Stomach (tissue), 4 donors: ENCODE measurements around the gene LRATD1.

Experiments used
- CTCF ChIP-seq, 7 experiments: fragments of 450-650 bp in 4 of 7; fragments of 200-600 bp in 3 of 7; sonication (generic) in 3 of 7; IDR thresholded peaks; one replicate each; pipeline ENCODE4 v1.5.1; 2016 to 2019; ENCODE audit warnings: antibody characterized with exemption in 7 of 7, control low read depth in 2 of 7, mild to moderate bottlenecking in 1 of 7
- POLR2A ChIP-seq, 4 donors: fragments of 450-650 bp; IDR thresholded peaks; one replicate each; pipeline ENCODE4 v1.6.1; 2016; ENCODE audit warnings: antibody characterized with exemption in 4 of 4, control low read depth in 2 of 4, mild to moderate bottlenecking in 1 of 4, moderate library complexity in 1 of 4

GRCh38 chr2:14647714-14648113 lies 15.2 kb downstream of the LRATD1 start:
- TF ChIP-seq POLR2A (IDR thresholded peaks at IDR 0.05) = no peak
- TF ChIP-seq CTCF (IDR thresholded peaks at IDR 0.05) = no peak
